GM23338 (cell line): Measurements from ENCODE around the gene HLA-DMA.

ENCODE experiments used
- CREB1 ChIP-seq: fragments of 250-450 bp; sonication (Bioruptor Pico); IDR thresholded peaks from 2 replicates; pipeline ENCODE4 v1.5.0; 2020; ENCODE audit warnings: low read depth, mild to moderate bottlenecking, moderate library complexity
- CTCF ChIP-seq, 2 experiments: fragments of 200-600 bp in 1 of 2; sonication (generic) in 1 of 2; conservative IDR thresholded peaks; 2 replicates each; pipeline versions ENCODE4 v1.5.1 to v1.6.1; 2016 to 2017; ENCODE audit warnings: antibody characterized with exemption in 2 of 2, low read depth in 2 of 2, mild to moderate bottlenecking in 2 of 2, moderate library complexity in 1 of 2
- EZH2 ChIP-seq: fragments of 200-600 bp; sonication (generic); IDR thresholded peaks from one replicate; pipeline ENCODE4 v1.8.0; 2017; ENCODE audit warnings: antibody characterized with exemption, mild to moderate bottlenecking, low read depth; ENCODE audit not compliant: unreplicated experiment
- EZH2phosphoT487 ChIP-seq: fragments of 200-600 bp; sonication (generic); IDR thresholded peaks from one replicate; pipeline ENCODE4 v1.8.1; 2018; ENCODE audit warnings: antibody characterized with exemption; ENCODE audit not compliant: unreplicated experiment
- JUNB ChIP-seq: IDR thresholded peaks from one replicate; pipeline ENCODE4 v1.6.1; 2016; ENCODE audit warnings: antibody characterized with exemption; ENCODE audit not compliant: unreplicated experiment
- NANOG ChIP-seq: IDR thresholded peaks from 2 replicates; pipeline ENCODE4 v1.6.1; 2016; ENCODE audit warnings: antibody characterized with exemption, borderline replicate concordance
- POLR2AphosphoS5 ChIP-seq: IDR thresholded peaks from 2 replicates; pipeline ENCODE4 v1.6.1; 2016; ENCODE audit warnings: antibody characterized with exemption, low read depth
- REST ChIP-seq: IDR thresholded peaks from one replicate; pipeline ENCODE4 v1.6.1; 2018; ENCODE audit warnings: antibody characterized with exemption; ENCODE audit not compliant: unreplicated experiment
- ZNF114 ChIP-seq: fragments of 250-450 bp; sonication (Bioruptor Pico); IDR thresholded peaks from 2 replicates; pipeline ENCODE4 v1.5.0; 2020; ENCODE audit warnings: mild to moderate bottlenecking, moderate library complexity
- ZNF331 ChIP-seq: fragments of 250-450 bp; sonication (Bioruptor Pico); IDR thresholded peaks from 2 replicates; pipeline ENCODE4 v1.5.0; 2020; ENCODE audit warnings: low read depth, mild to moderate bottlenecking, moderate library complexity
- TF ChIP-seq, protein P1 (sequence below): IDR thresholded peaks from 2 replicates; pipeline ENCODE4 v1.6.1; 2016; ENCODE audit warnings: antibody characterized with exemption

DNA sequence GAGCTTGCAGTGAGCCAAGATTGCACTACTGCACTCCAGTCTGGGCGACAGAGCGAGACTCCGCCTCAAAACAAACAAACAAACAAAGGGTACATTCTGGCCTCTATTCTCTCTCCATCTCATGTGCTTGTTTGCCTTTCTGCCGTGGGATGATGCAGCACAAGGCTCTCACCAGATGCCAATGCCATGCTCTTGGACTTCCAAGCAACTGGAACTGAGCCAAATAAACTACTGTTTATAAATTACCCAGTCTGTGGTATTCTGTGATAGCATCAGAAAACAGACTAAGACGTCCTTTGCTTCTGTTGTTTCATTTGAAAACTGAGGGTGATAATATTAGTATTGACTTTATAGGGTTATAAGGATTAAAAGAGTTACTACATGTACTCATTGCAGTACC lies 11.9 kb upstream of the HLA-DMA start:
- TF ChIP-seq CTCF (conservative IDR thresholded peaks at IDR 0.05; ENCODE audit: low read depth in 2 of 2) (no peak), POLR2AphosphoS5 (no peak), EZH2 (no peak), REST (no peak), EZH2phosphoT487 (no peak), CREB1 (no peak), NANOG (no peak), ZNF331 (CRISPR knock-in tag) (no peak), JUNB (no peak), ZNF114 (CRISPR knock-in tag) (no peak)
- TF ChIP-seq, protein P1, sequence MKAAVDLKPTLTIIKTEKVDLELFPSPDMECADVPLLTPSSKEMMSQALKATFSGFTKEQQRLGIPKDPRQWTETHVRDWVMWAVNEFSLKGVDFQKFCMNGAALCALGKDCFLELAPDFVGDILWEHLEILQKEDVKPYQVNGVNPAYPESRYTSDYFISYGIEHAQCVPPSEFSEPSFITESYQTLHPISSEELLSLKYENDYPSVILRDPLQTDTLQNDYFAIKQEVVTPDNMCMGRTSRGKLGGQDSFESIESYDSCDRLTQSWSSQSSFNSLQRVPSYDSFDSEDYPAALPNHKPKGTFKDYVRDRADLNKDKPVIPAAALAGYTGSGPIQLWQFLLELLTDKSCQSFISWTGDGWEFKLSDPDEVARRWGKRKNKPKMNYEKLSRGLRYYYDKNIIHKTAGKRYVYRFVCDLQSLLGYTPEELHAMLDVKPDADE = no peak
